Neuronal stem cell (in vitro differentiated cells): ENCODE data around the gene ELF2.
"Not testable (repeated sequence)": the region's sequence is repeated elsewhere in the genome, so short reads cannot be mapped to it uniquely, and the experiment has no call there.

Experiments used
- DNase-seq: peaks from one replicate; pipeline ENCODE4 v3.0.0-alpha.2; 2013; ENCODE audit warnings: low spot score
- H2AFZ ChIP-seq: one replicate; pipeline ENCODE4 v1.6.1; 2013; ENCODE audit warnings: mild to moderate bottlenecking, low read length, inconsistent platforms
- H2AK5ac ChIP-seq: 2 replicates; pipeline ENCODE4 v1.6.1; 2013; ENCODE audit warnings: low read depth, mild to moderate bottlenecking, inconsistent platforms, low read length, moderate library complexity, mixed read lengths
- H2BK120ac ChIP-seq: 2 replicates; pipeline ENCODE4 v1.6.1; 2013; ENCODE audit warnings: low read depth, mild to moderate bottlenecking, inconsistent platforms, low read length, moderate library complexity, mixed read lengths
- H2BK12ac ChIP-seq: one replicate; pipeline ENCODE4 v1.6.1; 2013; ENCODE audit warnings: low read length, inconsistent platforms
- H2BK15ac ChIP-seq: 2 replicates; pipeline ENCODE4 v1.6.1; 2013; ENCODE audit warnings: mild to moderate bottlenecking, low read length, inconsistent platforms, mixed read lengths
- H2BK5ac ChIP-seq: one replicate; pipeline ENCODE4 v1.6.1; 2013; ENCODE audit warnings: inconsistent platforms, mild to moderate bottlenecking, low read length, moderate library complexity
- H3K14ac ChIP-seq: one replicate; pipeline ENCODE4 v1.6.1; 2013; ENCODE audit warnings: low read length, inconsistent platforms
- H3K18ac ChIP-seq: 2 replicates; pipeline ENCODE4 v1.6.1; 2013; ENCODE audit warnings: low read length, inconsistent platforms
- H3K23ac ChIP-seq: 2 replicates; pipeline ENCODE4 v1.6.1; 2013; ENCODE audit warnings: low read depth, mild to moderate bottlenecking, mixed read lengths, low read length, inconsistent platforms; ENCODE audit not compliant: poor library complexity
- H3K27ac ChIP-seq: replicated peaks from 3 replicates; pipeline ENCODE4 v1.5.1; 2013; ENCODE audit warnings: low read length, inconsistent platforms
- H3K27me3 ChIP-seq, 3 experiments: 2 replicates each; pipeline ENCODE4 v1.6.1; 2013; ENCODE audit warnings: low read length in 3 of 3, mild to moderate bottlenecking in 2 of 3, inconsistent platforms in 1 of 3, low read depth in 1 of 3, mixed read lengths in 1 of 3, moderate library complexity in 1 of 3; ENCODE audit not compliant: control insufficient read depth in 3 of 3, insufficient read depth in 3 of 3
- H3K36me3 ChIP-seq, 2 donors: replicated peaks in 1 of 2; 2 replicates each; pipeline ENCODE4 v1.6.1; 2013; ENCODE audit warnings: low read length in 2 of 2; ENCODE audit not compliant: control insufficient read depth in 2 of 2, insufficient read depth in 2 of 2
- H3K4ac ChIP-seq: 2 replicates; pipeline ENCODE4 v1.6.1; 2013; ENCODE audit warnings: inconsistent platforms, mild to moderate bottlenecking, low read length, moderate library complexity
- H3K4me1 ChIP-seq, 2 donors: 1 replicate in 1 of 2; 2 replicates in 1 of 2; pipeline ENCODE4 v1.6.1; 2013; ENCODE audit warnings: low read length in 2 of 2, low read depth in 1 of 2; ENCODE audit not compliant: control insufficient read depth in 2 of 2, insufficient read depth in 1 of 2
- H3K4me2 ChIP-seq: one replicate; pipeline ENCODE4 v1.6.1; 2013; ENCODE audit warnings: mild to moderate bottlenecking, low read length, inconsistent platforms; ENCODE audit not compliant: insufficient read depth, poor library complexity, severe bottlenecking
- H3K4me3 ChIP-seq, 2 donors: 2 replicates each; pipeline ENCODE4 v1.5.1; 2013; ENCODE audit warnings: low read length in 2 of 2, mild to moderate bottlenecking in 2 of 2, inconsistent platforms in 1 of 2, moderate library complexity in 1 of 2
- H3K79me1 ChIP-seq: one replicate; pipeline ENCODE4 v1.6.1; 2013; ENCODE audit warnings: low read depth, mild to moderate bottlenecking, inconsistent platforms, low read length, moderate library complexity
- H3K9ac ChIP-seq: one replicate; pipeline ENCODE4 v1.6.1; 2013; ENCODE audit warnings: mild to moderate bottlenecking, low read depth, low read length, inconsistent platforms; ENCODE audit not compliant: poor library complexity
- H3K9me3 ChIP-seq, 2 donors: replicated peaks in 1 of 2; 2 replicates each; pipeline versions ENCODE3 to v1.6.1; 2013; ENCODE audit warnings: low read length in 2 of 2, mild to moderate bottlenecking in 2 of 2, inconsistent platforms in 1 of 2, low read depth in 1 of 2, mixed read lengths in 1 of 2, moderate library complexity in 1 of 2; ENCODE audit not compliant: control insufficient read depth in 2 of 2, insufficient read depth in 1 of 2
- H4K8ac ChIP-seq: one replicate; pipeline ENCODE4 v1.6.1; 2013; ENCODE audit warnings: low read depth, mild to moderate bottlenecking, inconsistent platforms, low read length, moderate library complexity
- H4K91ac ChIP-seq: one replicate; pipeline ENCODE4 v1.6.1; 2013; ENCODE audit warnings: low read length, low read depth, mild to moderate bottlenecking, inconsistent platforms; ENCODE audit not compliant: poor library complexity
- WGBS, 2 donors: extraction: QIAGEN DNeasy Blood & Tissue Kit; methylation state at CpG; one replicate each; pipeline ENCODE4 v1.1.7; 2013; ENCODE audit warnings: missing lambda C conversion rate in 2 of 2, mixed read lengths in 1 of 2; ENCODE audit not compliant: insufficient read length in 2 of 2, insufficient replicate concordance in 1 of 2; ENCODE audit errors: extremely low coverage in 2 of 2; 5-methylcytosine and 5-hydroxymethylcytosine counted together

ELF2 gene

DNA sequence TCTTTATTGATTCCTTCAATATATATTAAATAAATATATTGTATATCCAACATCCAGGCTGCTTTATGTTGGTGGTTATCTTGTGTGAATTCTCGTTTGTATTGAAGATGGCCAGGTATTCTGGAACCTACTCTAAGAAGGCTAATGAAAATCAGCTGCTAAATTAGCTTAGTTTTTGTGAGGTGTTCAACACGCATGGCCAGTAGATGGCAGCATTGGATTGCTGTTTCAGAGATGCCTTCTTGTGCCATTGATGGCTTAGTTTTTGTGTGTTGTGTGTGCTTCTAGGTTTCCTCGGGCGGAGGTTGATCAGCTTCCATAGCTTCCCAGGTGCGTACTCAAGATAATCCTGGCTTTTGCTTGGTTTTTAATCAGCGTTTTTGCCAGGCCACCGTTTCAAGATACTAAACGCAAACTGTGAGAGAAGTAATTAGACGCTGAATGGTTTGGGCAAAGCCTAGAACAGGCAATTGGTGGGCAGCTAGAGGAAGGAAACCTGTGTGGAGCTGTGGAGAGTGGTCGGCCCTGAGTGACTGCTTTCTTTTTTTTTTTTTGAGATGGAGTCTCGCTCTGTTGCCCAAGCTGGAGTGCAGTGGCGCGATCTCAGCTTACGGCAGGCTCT, 146.3 kb downstream of the ELF2 start:
- no peaks in the 10 kb centered on the region for H3K27me3 ChIP-seq
- no peak overlapping the region for H3K9ac ChIP-seq
- no peak overlapping the region for H3K14ac ChIP-seq
- no peak overlapping the region for H2BK15ac ChIP-seq
- no peak overlapping the region for H3K18ac ChIP-seq
- no peak overlapping the region for H3K23ac ChIP-seq
- H3K4ac ChIP-seq = no peak overlapping the region
- H3K27ac ChIP-seq = no peak overlapping the region
- no peak overlapping the region for H2BK5ac ChIP-seq
- no CpG with 5 or more reads among the region's 14 CpGs for WGBS, 2 donors
- peaks cover 0 to 3% of the 10 kb centered on the region in 2 donors for H3K4me1 ChIP-seq
- H2AFZ ChIP-seq = no peak overlapping the region
- H4K8ac ChIP-seq = no peak overlapping the region
- H3K36me3 ChIP-seq = peaks cover 0 to 17% of the 10 kb centered on the region in 2 donors
- no peak overlapping the region for H3K4me2 ChIP-seq
- peaks cover 9% of the 10 kb centered on the region for H3K79me1 ChIP-seq
- H3K9me3 ChIP-seq = peaks cover 0 to 2% of the 10 kb centered on the region in 2 donors
- no peak overlapping the region for H2BK120ac ChIP-seq
- H3K4me3 ChIP-seq = no peak overlapping the region
- H4K91ac ChIP-seq = no peak overlapping the region
- DNase-seq = peak; percentile 79
- H2AK5ac ChIP-seq = no peak overlapping the region
- no peak overlapping the region for H2BK12ac ChIP-seq

DNA sequence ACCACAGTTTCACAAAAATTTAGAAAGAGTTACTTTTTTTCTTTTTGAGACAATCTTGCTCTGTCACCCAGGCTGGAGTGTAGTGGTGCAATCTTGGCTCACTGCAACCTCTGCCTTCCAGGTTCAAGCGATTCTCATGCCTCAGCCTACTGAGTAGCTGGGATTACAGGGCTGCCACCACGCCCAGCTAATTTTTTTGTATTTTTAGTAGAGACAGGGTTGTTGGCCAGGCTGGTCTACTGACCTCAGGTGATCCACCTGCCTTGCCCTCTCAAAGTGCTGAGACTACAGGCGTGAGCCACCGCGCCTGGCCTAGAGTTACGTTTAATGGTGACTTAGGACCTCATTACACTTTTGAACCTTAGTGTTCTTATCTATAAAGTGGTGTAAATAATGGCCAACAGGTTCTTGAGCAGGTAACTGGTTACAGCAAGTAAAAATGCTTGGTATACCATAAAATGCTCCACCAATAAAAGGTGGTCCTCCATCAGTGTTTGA, 147.1 kb downstream of the ELF2 start:
- not testable (repeated sequence) for H2BK12ac ChIP-seq, H4K8ac ChIP-seq, H3K18ac ChIP-seq, H4K91ac ChIP-seq, H3K27me3 ChIP-seq, H2BK15ac ChIP-seq, H3K14ac ChIP-seq, H2BK5ac ChIP-seq, H3K4me2 ChIP-seq, H2AFZ ChIP-seq, H2BK120ac ChIP-seq, H2AK5ac ChIP-seq, H3K79me1 ChIP-seq, H3K4me1 ChIP-seq, H3K9me3 ChIP-seq, H3K9ac ChIP-seq, DNase-seq, H3K27ac ChIP-seq, H3K4ac ChIP-seq, H3K4me3 ChIP-seq, H3K23ac ChIP-seq
- H3K36me3 ChIP-seq = peaks cover 0 to 14% of the 10 kb centered on the region in 2 donors
- WGBS, 2 donors = no CpG with 5 or more reads among the region's 6 CpGs

DNA sequence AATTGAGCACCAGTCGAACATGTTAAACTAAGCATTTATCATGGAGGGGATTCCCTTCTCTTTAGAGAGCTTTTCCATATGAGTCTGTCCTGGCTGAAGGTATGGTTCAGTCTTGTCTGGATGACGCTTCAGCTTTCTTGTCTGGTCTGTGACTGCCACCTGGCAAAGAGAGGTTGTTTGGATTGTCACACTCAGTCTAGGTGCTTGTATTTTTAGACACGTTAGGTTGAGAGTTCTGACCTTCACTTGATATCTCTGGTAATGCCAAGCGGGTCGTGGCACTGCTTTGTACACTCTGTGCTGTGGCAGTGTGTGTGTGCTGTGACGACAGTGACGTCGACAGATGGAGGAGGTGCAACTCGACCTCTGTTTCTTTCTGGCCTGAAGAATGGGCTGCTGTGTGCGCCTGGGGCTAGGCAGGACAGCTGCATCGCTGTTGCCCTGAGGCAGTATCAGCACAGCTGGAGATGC, 148.8 kb downstream of the ELF2 start:
- H3K27me3 ChIP-seq = no peaks in the 10 kb centered on the region
- no peak overlapping the region for H3K27ac ChIP-seq
- no peak overlapping the region for H2BK120ac ChIP-seq
- no peak overlapping the region for H2BK15ac ChIP-seq
- H4K8ac ChIP-seq = no peak overlapping the region
- H3K79me1 ChIP-seq = peaks cover 9% of the 10 kb centered on the region
- H3K18ac ChIP-seq = no peak overlapping the region
- H3K9ac ChIP-seq = no peak overlapping the region
- H3K36me3 ChIP-seq = peaks cover 0 to 21% of the 10 kb centered on the region in 2 donors
- no peak overlapping the region for H2AK5ac ChIP-seq
- H3K4me1 ChIP-seq = peaks cover 0 to 3% of the 10 kb centered on the region in 2 donors
- no peak overlapping the region for H2BK12ac ChIP-seq
- no peak overlapping the region for H3K4ac ChIP-seq
- no peak overlapping the region for H3K4me2 ChIP-seq
- no peak for DNase-seq
- no peak overlapping the region for H2BK5ac ChIP-seq
- WGBS, 2 donors = no CpG with 5 or more reads among the region's 11 CpGs
- no peak overlapping the region for H2AFZ ChIP-seq
- peaks cover 0 to 2% of the 10 kb centered on the region in 2 donors for H3K9me3 ChIP-seq
- H4K91ac ChIP-seq = no peak overlapping the region
- no peak overlapping the region for H3K14ac ChIP-seq
- no peak overlapping the region for H3K23ac ChIP-seq
- no peak overlapping the region for H3K4me3 ChIP-seq

DNA sequence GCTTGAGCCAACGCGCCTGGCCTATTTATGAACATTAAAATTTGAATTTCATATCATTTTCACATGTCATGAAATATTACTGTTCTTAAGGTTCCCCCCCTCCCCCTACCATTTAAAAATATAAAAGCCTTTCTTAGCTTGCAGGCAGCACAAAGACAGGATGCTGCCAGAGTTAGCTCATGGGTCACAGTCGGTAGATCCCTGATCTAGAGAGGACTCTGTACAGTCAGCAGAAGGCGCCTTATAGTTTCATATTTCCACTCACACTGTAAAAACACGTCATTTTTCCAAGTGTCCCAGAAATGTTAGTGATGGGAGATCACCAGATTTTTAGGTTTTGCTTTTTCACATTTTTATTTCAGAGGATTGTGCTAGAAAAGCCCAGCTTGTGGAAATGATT, 149.2 kb downstream of the ELF2 start:
- no peak overlapping the region for H3K18ac ChIP-seq
- H2BK5ac ChIP-seq = no peak overlapping the region
- no peak overlapping the region for H4K8ac ChIP-seq
- H3K9me3 ChIP-seq = peaks cover 0 to 1% of the 10 kb centered on the region in 2 donors
- DNase-seq = no peak
- no peak overlapping the region for H2BK12ac ChIP-seq
- H2AK5ac ChIP-seq = no peak overlapping the region
- no peak overlapping the region for H3K14ac ChIP-seq
- H3K4me1 ChIP-seq = peaks cover 0 to 3% of the 10 kb centered on the region in 2 donors
- H3K4ac ChIP-seq = no peak overlapping the region
- no peak overlapping the region for H4K91ac ChIP-seq
- no peaks in the 10 kb centered on the region for H3K27me3 ChIP-seq
- H3K27ac ChIP-seq = no peak overlapping the region
- H3K79me1 ChIP-seq = peaks cover 9% of the 10 kb centered on the region
- no peak overlapping the region for H3K4me3 ChIP-seq
- H3K9ac ChIP-seq = no peak overlapping the region
- no peak overlapping the region for H2AFZ ChIP-seq
- H2BK120ac ChIP-seq = no peak overlapping the region
- H3K36me3 ChIP-seq = peaks cover 0 to 21% of the 10 kb centered on the region in 2 donors
- H2BK15ac ChIP-seq = no peak overlapping the region
- H3K4me2 ChIP-seq = no peak overlapping the region
- no CpG with 5 or more reads among the region's 5 CpGs for WGBS, 2 donors
- no peak overlapping the region for H3K23ac ChIP-seq
